Prostate gland (tissue), 2 donors: ENCODE results near the gene CLASP2. TPM values are rescaled to one million over a fixed set of nuclear protein-coding genes. Genes with fewer than 3 reads are reported as not detected.
"Not testable (repeated sequence)": the region's sequence is repeated elsewhere in the genome, so short reads cannot be mapped to it uniquely, and the experiment has no call there.

Experiments used
- DNase-seq: peaks from one replicate; pipeline ENCODE4 v3.0.0-alpha.2; 2019; ENCODE audit warnings: low spot score
- H3K27ac ChIP-seq, 2 donors: fragments of 200-600 bp; sonication (generic); 2 replicates each; pipeline ENCODE4 v1.5.1; 2017 to 2019
- H3K27me3 ChIP-seq: fragments of 200-600 bp; sonication (generic); replicated peaks from 2 replicates; pipeline ENCODE4 v1.5.1; 2019; ENCODE audit not compliant: insufficient read depth
- H3K36me3 ChIP-seq, 2 donors: fragments of 200-600 bp; sonication (generic); 1 replicate in 1 of 2; 2 replicates in 1 of 2; pipeline versions ENCODE4 v1.5.1 to v1.8.1; 2017 to 2019
- H3K4me1 ChIP-seq: fragments of 200-600 bp; sonication (generic); replicated peaks from 2 replicates; pipeline ENCODE4 v1.5.1; 2019
- H3K4me3 ChIP-seq, 2 donors: fragments of 200-600 bp; sonication (generic); 2 replicates each; pipeline ENCODE4 v1.5.1; 2017 to 2019
- H3K9me3 ChIP-seq: fragments of 200-600 bp; sonication (generic); 2 replicates; pipeline ENCODE4 v1.5.1; 2017
- POLR2A ChIP-seq: fragments of 450-650 bp; IDR thresholded peaks from one replicate; pipeline ENCODE4 v1.6.1; 2016; ENCODE audit warnings: antibody characterized with exemption, mild to moderate bottlenecking
- POLR2AphosphoS5 ChIP-seq: sonication (generic); formaldehyde crosslinking; IDR thresholded peaks from one replicate; pipeline ENCODE4 v1.6.1; 2017; ENCODE audit warnings: antibody characterized with exemption
- whole genome bisulfite sequencing: methylation state at CpG from one replicate; pipeline ENCODE4 v1.1.5; 2018; 5-methylcytosine and 5-hydroxymethylcytosine counted together
- intact Hi-C: fragments of 100-400 bp; cut with DNase I; formaldehyde crosslinking; loops from one replicate; pipeline ENCODE4 v1.14.2; 2022
- total RNA-seq, 2 donors: library from RNA; depleted of rRNA; stranded (reverse); fragments of >200 nt; gene quantifications; one replicate each; pipeline ENCODE4 v1.1.0, GENCODE V29; 2016
- TF ChIP-seq, protein P1 (sequence below), 4 experiments: fragments of 200-600 bp in 2 of 4; fragments of 450-650 bp in 2 of 4; sonication (generic) in 2 of 4; IDR thresholded peaks; 1 replicate in 3 of 4; 2 replicates in 1 of 4; pipeline ENCODE4 v1.5.1; 2016 to 2019; ENCODE audit warnings: antibody characterized with exemption in 4 of 4, mild to moderate bottlenecking in 2 of 4, moderate library complexity in 2 of 4

The CLASP2 gene
- total RNA-seq = 10 to 100 TPM; 34.5 to 73.2 TPM

DNA sequence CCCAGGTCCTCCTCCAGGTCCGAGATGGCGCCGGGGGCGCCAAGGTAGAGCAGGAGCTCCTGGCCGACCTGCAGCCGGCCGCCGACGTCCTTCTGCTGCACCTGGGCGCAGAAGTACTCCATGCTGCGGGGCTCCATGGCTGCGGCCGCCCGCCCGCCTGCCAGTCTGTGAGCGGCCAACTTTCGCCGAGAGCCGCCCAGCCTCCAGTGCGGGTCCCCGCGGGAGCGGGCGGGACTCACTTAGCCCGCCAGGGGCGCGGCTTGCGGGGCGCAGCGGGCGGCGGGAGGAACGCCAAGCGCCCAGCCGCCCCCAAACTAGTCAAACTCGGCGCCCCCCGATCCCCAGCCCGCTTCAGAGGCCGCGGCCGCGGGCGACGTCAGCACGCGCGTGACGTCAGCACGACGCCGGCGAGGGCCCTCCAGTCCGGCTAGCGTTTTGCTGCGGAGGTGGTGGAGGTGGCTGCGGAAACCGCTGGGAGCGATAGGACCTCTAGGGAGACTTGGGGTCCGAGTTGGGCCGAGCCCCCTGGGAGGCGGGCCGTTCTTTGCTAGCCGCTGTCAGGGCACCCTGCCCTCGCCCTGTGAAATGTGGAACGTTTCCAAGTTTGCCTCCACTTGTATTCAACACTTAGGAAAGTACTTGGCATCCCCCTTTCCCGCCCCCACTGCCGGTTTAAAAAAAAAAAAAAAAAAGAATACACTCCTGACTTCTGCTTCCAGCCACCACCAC, at the start of gene CLASP2:
TSS of gene CLASP2 (minus strand) at position 389 of the 729 bp plus-strand sequence. CDS start at position 137, 252 bp downstream.
- TF ChIP-seq, protein P1, sequence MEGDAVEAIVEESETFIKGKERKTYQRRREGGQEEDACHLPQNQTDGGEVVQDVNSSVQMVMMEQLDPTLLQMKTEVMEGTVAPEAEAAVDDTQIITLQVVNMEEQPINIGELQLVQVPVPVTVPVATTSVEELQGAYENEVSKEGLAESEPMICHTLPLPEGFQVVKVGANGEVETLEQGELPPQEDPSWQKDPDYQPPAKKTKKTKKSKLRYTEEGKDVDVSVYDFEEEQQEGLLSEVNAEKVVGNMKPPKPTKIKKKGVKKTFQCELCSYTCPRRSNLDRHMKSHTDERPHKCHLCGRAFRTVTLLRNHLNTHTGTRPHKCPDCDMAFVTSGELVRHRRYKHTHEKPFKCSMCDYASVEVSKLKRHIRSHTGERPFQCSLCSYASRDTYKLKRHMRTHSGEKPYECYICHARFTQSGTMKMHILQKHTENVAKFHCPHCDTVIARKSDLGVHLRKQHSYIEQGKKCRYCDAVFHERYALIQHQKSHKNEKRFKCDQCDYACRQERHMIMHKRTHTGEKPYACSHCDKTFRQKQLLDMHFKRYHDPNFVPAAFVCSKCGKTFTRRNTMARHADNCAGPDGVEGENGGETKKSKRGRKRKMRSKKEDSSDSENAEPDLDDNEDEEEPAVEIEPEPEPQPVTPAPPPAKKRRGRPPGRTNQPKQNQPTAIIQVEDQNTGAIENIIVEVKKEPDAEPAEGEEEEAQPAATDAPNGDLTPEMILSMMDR (IDR thresholded peaks at IDR 0.05) = peak in 1 of 4 experiments; percentile 13
- TF ChIP-seq POLR2A (peak; percentile 72), POLR2AphosphoS5 (peak; percentile 73)
- peak within 1 kb of the TSS; percentile 94 to 99 for H3K27ac ChIP-seq
- intact Hi-C loops = loop anchor here (2.0 to 5.0 kb wide), 4 partner anchors 59 to 277 kb away; partner anchors contain the start of gene UBP1
- peak within 1 kb of the TSS; percentile 83 to 91 for H3K4me3 ChIP-seq
- DNase-seq = peak; percentile 79
- WGBS = under 1% methylated on average over 33 of the region's 68 CpGs
- no peaks in the 10 kb centered on the region for H3K36me3 ChIP-seq
- no peaks in the 10 kb centered on the region for H3K9me3 ChIP-seq
- H3K27me3 ChIP-seq = no peaks in the 10 kb centered on the region
- no peaks in the 10 kb centered on the region for H3K4me1 ChIP-seq

DNA sequence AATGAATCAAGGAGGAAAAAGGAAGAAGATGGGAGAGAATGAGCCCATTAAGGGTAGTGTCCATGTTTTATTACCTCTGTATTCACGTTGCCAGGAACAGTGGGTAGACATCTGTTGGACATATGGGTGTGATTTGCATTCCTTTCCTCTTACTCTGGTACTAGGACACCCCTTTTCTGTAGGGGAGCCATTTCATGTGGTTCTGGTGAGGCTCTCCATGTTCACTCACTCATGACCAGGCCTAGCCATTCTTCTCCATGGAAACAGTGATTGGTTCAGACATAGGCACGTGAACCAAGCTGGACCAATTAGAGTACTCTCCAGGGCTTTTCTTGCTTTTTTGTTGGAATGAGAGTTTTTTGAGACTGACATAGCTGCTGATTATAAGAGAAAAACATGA, 40.8 kb upstream of the CLASP2 start:
- H3K9me3 ChIP-seq = no peaks in the 10 kb centered on the region
- no peak overlapping the region for H3K4me3 ChIP-seq
- no peaks in the 10 kb centered on the region for H3K36me3 ChIP-seq
- WGBS = 59% methylated on average over 2 of the region's 2 CpGs
- intact Hi-C loops = no loop called here
- no peaks in the 10 kb centered on the region for H3K4me1 ChIP-seq
- H3K27me3 ChIP-seq = no peaks in the 10 kb centered on the region
- DNase-seq = no peak
- no peak overlapping the region for H3K27ac ChIP-seq
- TF ChIP-seq, protein P1 (IDR thresholded peaks at IDR 0.05) = no peak
- TF ChIP-seq POLR2AphosphoS5 (no peak), POLR2A (no peak)

DNA sequence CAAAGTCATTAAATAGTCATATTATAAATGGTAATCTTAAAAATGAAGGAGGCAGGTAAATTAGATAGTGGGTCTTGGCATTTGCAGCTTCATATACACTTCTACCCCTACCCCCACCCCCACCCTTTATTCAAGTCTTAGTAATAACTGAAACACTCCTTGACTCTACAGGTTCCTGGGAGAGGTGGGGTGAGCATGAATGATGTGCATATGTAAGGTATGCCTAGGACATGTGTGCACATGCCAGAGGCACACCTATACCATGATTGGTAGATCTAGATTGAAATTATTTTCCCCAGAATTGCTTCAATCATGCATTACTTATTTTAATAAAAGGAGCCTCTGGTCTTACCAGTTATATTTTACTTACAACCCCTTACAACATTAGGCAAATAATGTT, 40.2 kb upstream of the CLASP2 start:
- Histone ChIP-seq H3K4me1 (no peaks in the 10 kb centered on the region), H3K4me3 (no peak overlapping the region), H3K27me3 (no peaks in the 10 kb centered on the region), H3K9me3 (no peaks in the 10 kb centered on the region), H3K27ac (no peak overlapping the region), H3K36me3 (no peaks in the 10 kb centered on the region)
- intact Hi-C loops = no loop called here
- TF ChIP-seq POLR2AphosphoS5 (no peak), POLR2A (no peak)
- TF ChIP-seq, protein P1 (IDR thresholded peaks at IDR 0.05) = no peak
- DNase-seq = no peak

DNA sequence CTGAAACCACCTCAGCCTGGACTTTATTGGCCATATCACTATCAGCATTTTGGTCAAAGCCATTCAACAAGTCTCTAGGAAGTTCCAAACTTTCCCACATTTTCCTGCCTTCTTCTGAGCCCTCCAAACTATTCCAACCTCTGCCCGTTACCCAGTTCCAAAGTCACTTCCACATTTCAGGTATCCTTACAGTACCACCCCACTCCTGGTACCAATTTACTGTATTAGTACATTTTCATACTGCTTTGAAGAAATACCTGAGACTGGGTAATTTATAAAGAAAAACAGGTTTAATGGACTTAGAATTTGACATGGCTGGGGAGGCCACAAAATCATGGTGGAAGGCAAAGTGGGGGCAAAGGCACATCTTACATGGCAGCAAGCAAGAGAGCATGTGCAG, 36.3 kb upstream of the CLASP2 start:
- intact Hi-C loops, H3K36me3 ChIP-seq, H3K27me3 ChIP-seq, H3K27ac ChIP-seq, DNase-seq, H3K9me3 ChIP-seq, H3K4me1 ChIP-seq, H3K4me3 ChIP-seq: not testable (repeated sequence)
- 100% methylated on average over 1 of the region's 1 CpG for WGBS

DNA sequence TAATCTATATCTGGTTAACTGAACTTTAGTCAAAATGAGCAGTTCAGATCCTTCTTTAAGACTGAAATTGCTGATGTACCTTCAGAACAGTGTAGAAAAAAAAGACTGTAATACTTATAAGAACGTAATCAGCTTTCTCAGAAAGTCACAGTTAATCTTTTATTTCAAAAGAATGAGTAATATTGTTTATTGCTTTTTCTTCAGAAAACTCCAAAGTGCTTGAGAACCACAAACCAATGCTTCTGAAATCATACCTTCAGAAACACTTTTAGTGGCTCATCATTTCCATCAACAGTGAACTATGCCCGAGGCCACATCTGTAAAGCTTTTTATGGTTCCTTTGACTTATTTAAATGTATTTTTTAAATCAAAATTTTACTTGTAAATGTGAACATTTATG, 33.3 kb upstream of the CLASP2 start:
- intact Hi-C loops = no loop called here
- no peaks in the 10 kb centered on the region for H3K36me3 ChIP-seq
- TF ChIP-seq POLR2A (no peak), POLR2AphosphoS5 (no peak)
- TF ChIP-seq, protein P1 (IDR thresholded peaks at IDR 0.05) = no peak
- no peak for DNase-seq
- H3K27ac ChIP-seq = no peak overlapping the region
- no peaks in the 10 kb centered on the region for H3K9me3 ChIP-seq
- no peaks in the 10 kb centered on the region for H3K27me3 ChIP-seq
- whole genome bisulfite sequencing = 49% methylated on average over 2 of the region's 2 CpGs
- H3K4me3 ChIP-seq = no peak overlapping the region
- no peaks in the 10 kb centered on the region for H3K4me1 ChIP-seq
